Mesenteric fat pad (tissue), 1 donor: Measurements from ENCODE around the gene WIZ. TPM values are rescaled to one million over a fixed set of nuclear protein-coding genes. Genes with fewer than 3 reads are reported as not detected.
"Not testable (repeated sequence)": the region's sequence is repeated elsewhere in the genome, so short reads cannot be mapped to it uniquely, and the experiment has no call there.

ENCODE experiments used
- DNase-seq: peaks from one replicate; pipeline ENCODE4 v3.0.0-alpha.2; 2020; ENCODE audit warnings: low spot score
- total RNA-seq: library from RNA; stranded (reverse); fragmentation: NEBNext Ultra II Directional; extraction: Animal tissue kit (Norgen Biotek cat#: 25700); gene quantifications from one replicate; pipeline ENCODE4 v1.2.1, GENCODE V29; 2021
- donor health status: DM: yes; HTN: yes; CAD: no.

The WIZ gene
- total RNA-seq, 1 donor from 2014 or later: 37.6 TPM

GRCh38 chr19:15429825-15430467 is 19.8 kb downstream of the WIZ start:
- DNase-seq: no peak

- no peak for DNase-seq
Observed at GRCh38 chr19:15428956-15429824, 20.6 kb downstream of the WIZ start.

GRCh38 chr19:15427991-15428471 is 21.7 kb downstream of the WIZ start:
- DNase-seq: no peak

GRCh38 chr19:15427350-15427700 is 22.4 kb downstream of the WIZ start:
- DNase-seq: no peak

- DNase-seq: no peak
Observed at GRCh38 chr19:15426485-15427349, 23.0 kb downstream of the WIZ start.

- no peak for DNase-seq
Observed at GRCh38 chr19:15425321-15425950, 24.3 kb downstream of the WIZ start.

- DNase-seq: no peak
Observed at GRCh38 chr19:15424692-15425272, 25.0 kb downstream of the WIZ start.

- no peak for DNase-seq
Observed at GRCh38 chr19:15424121-15424520, 25.6 kb downstream of the WIZ start.

- DNase-seq: no peak
Observed at GRCh38 chr19:15423130-15423529, 26.6 kb downstream of the WIZ start.

- peak; percentile 75 for DNase-seq
Observed at GRCh38 chr19:15422296-15423075, 27.3 kb downstream of the WIZ start.

- DNase-seq: no peak
Observed at GRCh38 chr19:15421721-15422260, 28.0 kb downstream of the WIZ start.

- no peak for DNase-seq
Observed at GRCh38 chr19:15421136-15421695, 28.5 kb downstream of the WIZ start.

GRCh38 chr19:15419413-15420025 is 30.2 kb downstream of the WIZ start:
- no peak for DNase-seq

GRCh38 chr19:15418579-15419412 is 31.0 kb downstream of the WIZ start, which contains the start of gene AKAP8L:
TSS of gene AKAP8L (minus strand) at chr19:15418988. CDS start at chr19:15418923, 65 bp downstream.
- peak; percentile 99 for DNase-seq

- no peak for DNase-seq
Observed at GRCh38 chr19:15418231-15418578, 31.6 kb downstream of the WIZ start.

- no peak for DNase-seq
Observed at GRCh38 chr19:15417699-15418098, 32.1 kb downstream of the WIZ start.

GRCh38 chr19:15412832-15413231 is 36.9 kb downstream of the WIZ start:
- no peak for DNase-seq

GRCh38 chr19:15411351-15411750 is 38.4 kb downstream of the WIZ start:
- DNase-seq: not testable (repeated sequence)
